A549 (cell line): Measurements from ENCODE around the gene EIF1AD. TPM values are rescaled to one million over a fixed set of nuclear protein-coding genes. Genes with fewer than 3 reads are reported as not detected.
A peak's percentile ranks its signal among the peaks of the same experiment; 100 is the strongest.

Experiments used
- ATAC-seq, 2 experiments: fragments of 200-7000 bp in 1 of 2; fragments of >200 bp in 1 of 2; cut with Nextera tagmentation in 1 of 2; cut with Tn5 transposase in 1 of 2; 3 replicates each; pipeline versions ENCODE4 v1.8.0 to v1.9.1; 2018 to 2020; ENCODE audit warnings: mild to moderate bottlenecking in 1 of 2, moderate library complexity in 1 of 2
- CTCF ChIA-PET: fragments of 300-600 bp; sonication (Branson Sonifier 250); formaldehyde crosslinking; extraction: SDS; loops from one replicate; lab custom pipeline; 2021; ENCODE audit warnings: antibody characterized with exemption, inconsistent platforms; lab: Yijun Ruan, JAX
- POLR2A ChIA-PET: fragments of 350-600 bp; formaldehyde crosslinking; extraction: SDS; loops from one replicate; lab custom pipeline; 2021; ENCODE audit warnings: antibody characterized with exemption, inconsistent platforms; lab: Yijun Ruan, JAX
- DNase-seq, 2 experiments: peaks; one replicate each; pipeline versions ENCODE4 v3.0.0 to v3.0.0-alpha.2; 2011 to 2016; ENCODE audit warnings: low read depth in 1 of 2, low spot score in 1 of 2
- FAIRE-seq: peaks from 2 replicates; lab custom pipeline; 2011; peaks lifted over from hg19 to GRCh38; lab: Jason Lieb, UNC
- H3K27ac ChIP-seq, 2 experiments: fragments of >200 bp; sonication (Bioruptor Twin); formaldehyde crosslinking; 3 replicates each; pipeline ENCODE4 v1.5.1; 2016 to 2017
- H3K4me1 ChIP-seq: fragments of >200 bp; sonication (Bioruptor Twin); formaldehyde crosslinking; 3 replicates; pipeline ENCODE4 v1.6.1; 2016
- H3K4me2 ChIP-seq: fragments of >200 bp; sonication (Bioruptor Twin); formaldehyde crosslinking; 3 replicates; pipeline ENCODE4 v1.6.1; 2016
- H3K4me3 ChIP-seq: fragments of >200 bp; sonication (Bioruptor Twin); formaldehyde crosslinking; 3 replicates; pipeline ENCODE4 v1.5.1; 2016
- H3K9me3 ChIP-seq: fragments of >200 bp; sonication (Bioruptor Twin); formaldehyde crosslinking; 3 replicates; pipeline ENCODE4 v1.6.1; 2016
- ATOH8 ChIP-seq: fragments of 250-450 bp; sonication (Bioruptor Pico); IDR thresholded peaks from 2 replicates; pipeline ENCODE4 v1.5.0; 2020; ENCODE audit warnings: low read depth, mild to moderate bottlenecking, moderate library complexity
- BHLHE40 ChIP-seq: IDR thresholded peaks from 2 replicates; pipeline ENCODE4 v1.6.1; 2012; ENCODE audit warnings: low read depth, low read length, inconsistent platforms
- CEBPB ChIP-seq, 2 experiments: fragments of >200 bp in 1 of 2; sonication (Bioruptor Twin) in 1 of 2; formaldehyde crosslinking in 1 of 2; IDR thresholded peaks; 2 replicates each; pipeline ENCODE4 v1.6.1; 2012 to 2016
- CTCF ChIP-seq: fragments of >200 bp; sonication (Bioruptor Twin); formaldehyde crosslinking; IDR thresholded peaks from 3 replicates; pipeline ENCODE4 v1.5.1; 2016
- EHMT2 ChIP-seq: fragments of 200-600 bp; sonication (generic); IDR thresholded peaks from 2 replicates; pipeline ENCODE4 v1.6.1; 2016; ENCODE audit warnings: antibody characterized with exemption, low read depth, mild to moderate bottlenecking, moderate library complexity
- FOSL2 ChIP-seq, 2 experiments: fragments of 450-650 bp in 1 of 2; fragments of >200 bp in 1 of 2; sonication (Bioruptor Twin) in 1 of 2; formaldehyde crosslinking; IDR thresholded peaks; 2 replicates each; pipeline versions ENCODE4 v1.5.0 to v1.6.1; 2016 to 2020; ENCODE audit warnings: mild to moderate bottlenecking in 1 of 2, moderate library complexity in 1 of 2
- HES2 ChIP-seq: fragments of >200 bp; sonication (Bioruptor Twin); formaldehyde crosslinking; IDR thresholded peaks from 2 replicates; pipeline ENCODE4 v1.6.1; 2016
- HMGXB4 ChIP-seq: fragments of 250-450 bp; sonication (Bioruptor Pico); IDR thresholded peaks from 2 replicates; pipeline ENCODE4 v1.5.0; 2021; ENCODE audit warnings: mild to moderate bottlenecking, moderate library complexity, borderline replicate concordance
- HOXA7 ChIP-seq: fragments of 250-450 bp; sonication (Bioruptor Pico); IDR thresholded peaks from 2 replicates; pipeline ENCODE4 v1.5.0; 2020; ENCODE audit warnings: mild to moderate bottlenecking, moderate library complexity
- HOXB13 ChIP-seq: fragments of 250-450 bp; sonication (Bioruptor Pico); IDR thresholded peaks from 2 replicates; pipeline ENCODE4 v1.5.0; 2020; ENCODE audit warnings: low read depth, mild to moderate bottlenecking, moderate library complexity
- HOXB5 ChIP-seq: fragments of 250-450 bp; sonication (Bioruptor Pico); IDR thresholded peaks from 2 replicates; pipeline ENCODE4 v1.5.0; 2020; ENCODE audit warnings: mild to moderate bottlenecking, moderate library complexity
- JUN ChIP-seq, 2 experiments: fragments of >200 bp; sonication (Bioruptor Twin); formaldehyde crosslinking; IDR thresholded peaks; 2 replicates in 1 of 2; 3 replicates in 1 of 2; pipeline ENCODE4 v1.6.1; 2016 to 2017
- KDM5A ChIP-seq: fragments of 200-600 bp; sonication (generic); IDR thresholded peaks from 2 replicates; pipeline ENCODE4 v1.6.1; 2016; ENCODE audit warnings: antibody characterized with exemption, mild to moderate bottlenecking
- NFE2L2 ChIP-seq: fragments of 150-350 bp; conservative IDR thresholded peaks from 2 replicates; pipeline ENCODE4 v1.6.1; 2014; ENCODE audit warnings: low read length
- PHF8 ChIP-seq: fragments of 200-600 bp; sonication (generic); IDR thresholded peaks from 2 replicates; pipeline ENCODE4 v1.6.1; 2016; ENCODE audit warnings: low read depth, mild to moderate bottlenecking, antibody characterized with exemption, moderate library complexity, borderline replicate concordance
- POLR2AphosphoS2 ChIP-seq: conservative IDR thresholded peaks from 2 replicates; pipeline ENCODE4 v1.6.1; 2012; ENCODE audit warnings: low read length, improper control_type of control experiment, inconsistent platforms
- SMC3 ChIP-seq: fragments of >200 bp; sonication (Bioruptor Twin); formaldehyde crosslinking; IDR thresholded peaks from 3 replicates; pipeline ENCODE4 v1.6.1; 2018; ENCODE audit warnings: inconsistent platforms
- SREBF2 ChIP-seq: fragments of 450-650 bp; IDR thresholded peaks from 2 replicates; pipeline ENCODE4 v1.6.1; 2014; ENCODE audit warnings: mild to moderate bottlenecking, moderate library complexity
- TFCP2L1 ChIP-seq: fragments of 250-450 bp; sonication (Bioruptor Pico); IDR thresholded peaks from 2 replicates; pipeline ENCODE4 v1.5.0; 2021; ENCODE audit warnings: mild to moderate bottlenecking
- ZC3H11A ChIP-seq: fragments of 450-650 bp; IDR thresholded peaks from 2 replicates; pipeline ENCODE4 v1.6.1; 2014; ENCODE audit warnings: antibody characterized with exemption, mild to moderate bottlenecking
- ZFP36 ChIP-seq: fragments of 450-650 bp; IDR thresholded peaks from 2 replicates; pipeline ENCODE4 v1.6.1; 2014; ENCODE audit warnings: borderline replicate concordance; ENCODE audit not compliant: partially characterized antibody
- ZNF302 ChIP-seq: fragments of 250-450 bp; sonication (Bioruptor Pico); IDR thresholded peaks from 2 replicates; pipeline ENCODE4 v1.9.0; 2021; ENCODE audit warnings: inconsistent platforms, mild to moderate bottlenecking, moderate library complexity
- WGBS: methylation state at CpG from one replicate; pipeline ENCODE4 v1.1.6; 2017; ENCODE audit errors: missing lambda C conversion rate; 5-methylcytosine and 5-hydroxymethylcytosine counted together
- polyA plus RNA-seq, 4 experiments: library from polyadenylated mRNA; depleted of rRNA in 3 of 4; stranded (reverse); fragments of >200 nt; fragmentation: RNase III in 1 of 4; extraction: RNeasy Plus Mini Kit Qiagen cat#74134 plus additional on column Dnase treatment in 1 of 4; gene quantifications; 2 replicates in 3 of 4; 3 replicates in 1 of 4; pipeline ENCODE4 v1.2.3, GENCODE V29; 2011 to 2017

The EIF1AD gene
- polyA plus RNA-seq, 2 of the 4 experiments (the other 2 are of a cell fraction): 38.6 to 41.0 TPM

GRCh38 chr11:65987336-65987735 is 14.6 kb downstream of the EIF1AD start:
- WGBS: 85% methylated on average over 9 of the region's 9 CpGs
- POLR2A ChIA-PET: no interaction called here

GRCh38 chr11:65983589-65983987 is 18.4 kb downstream of the EIF1AD start:
- H3K4me1 ChIP-seq: no peaks in the 10 kb centered on the region
- ATAC-seq (peak; percentile 6 to 12; a peak in 2 of 6 replicates), DNase-seq (no peak), FAIRE-seq (no peak)
- H3K9me3 ChIP-seq: no peaks in the 10 kb centered on the region
- CTCF ChIA-PET: interaction anchor here (1.2 to 11.8 kb wide), 4 partner anchors 39 to 203 kb away, joined by 3 to 163 read pairs (median 8); partner anchors contain the start of genes AP5B1, CCDC85B, FIBP and MUS81
- no peak overlapping the region for H3K4me2 ChIP-seq
- WGBS: 64% methylated on average over 4 of the region's 5 CpGs
- no peak overlapping the region for H3K4me3 ChIP-seq
- TF ChIP-seq ZC3H11A (no peak), ZFP36 (no peak), BHLHE40 (no peak), POLR2AphosphoS2 (no peak), HES2 (no peak), HOXB5 (CRISPR knock-in tag) (no peak), ATOH8 (CRISPR knock-in tag) (no peak), HOXB13 (CRISPR knock-in tag) (no peak), CTCF (no peak), SREBF2 (no peak), FOSL2 (IDR thresholded peaks at IDR 0.05) (no peak), FOSL2 (CRISPR knock-in tag; IDR thresholded peaks at IDR 0.05) (no peak), HOXA7 (CRISPR knock-in tag) (no peak), ZNF302 (no peak), PHF8 (no peak), KDM5A (no peak), HMGXB4 (CRISPR knock-in tag) (no peak), CEBPB (IDR thresholded peaks at IDR 0.05) (no peak), NFE2L2 (no peak), SMC3 (no peak)
- no peak overlapping the region for H3K27ac ChIP-seq
- POLR2A ChIA-PET: no interaction called here

More at GRCh38 chr11:65987336-65987735, 14.6 kb downstream of the EIF1AD start:
- H3K4me2 ChIP-seq: no peak overlapping the region
- H3K27ac ChIP-seq: no peak overlapping the region
- no peaks in the 10 kb centered on the region for H3K9me3 ChIP-seq
- H3K4me1 ChIP-seq: no peaks in the 10 kb centered on the region
- DNase-seq: no peak
- CTCF ChIA-PET: interaction anchor here (1.1 to 11.8 kb wide), 8 partner anchors 9 to 282 kb away, joined by 3 to 171 read pairs (median 6); partner anchors contain the start of genes CCDC85B, EFEMP2, FIBP and MUS81
- FAIRE-seq: no peak
- ATAC-seq: no peak
- no peak overlapping the region for H3K4me3 ChIP-seq
- TF ChIP-seq JUN (IDR thresholded peaks at IDR 0.05) (no peak), TFCP2L1 (CRISPR knock-in tag) (no peak), EHMT2 (no peak)
